Keratinocyte (primary cell): ENCODE data around the gene RABEP1.

Experiments used
- EZH2 ChIP-seq: IDR thresholded peaks from one replicate; pipeline ENCODE4 v1.6.1; 2012; ENCODE audit warnings: inconsistent platforms, mild to moderate bottlenecking, low read length, moderate library complexity
- TF ChIP-seq, protein P1 (sequence below), 3 experiments: IDR thresholded peaks in 1 of 3; conservative IDR thresholded peaks in 1 of 3; optimal IDR thresholded peaks in 1 of 3; 2 replicates in 2 of 3; 3 replicates in 1 of 3; pipeline versions ENCODE3 to v1.5.1; 2011; ENCODE audit warnings: low read length in 3 of 3, mild to moderate bottlenecking in 3 of 3, moderate library complexity in 2 of 3, control low read depth in 1 of 3, inconsistent platforms in 1 of 3; ENCODE audit not compliant: insufficient read depth in 2 of 3; ENCODE audit errors: extremely low read depth in 1 of 3

DNA sequence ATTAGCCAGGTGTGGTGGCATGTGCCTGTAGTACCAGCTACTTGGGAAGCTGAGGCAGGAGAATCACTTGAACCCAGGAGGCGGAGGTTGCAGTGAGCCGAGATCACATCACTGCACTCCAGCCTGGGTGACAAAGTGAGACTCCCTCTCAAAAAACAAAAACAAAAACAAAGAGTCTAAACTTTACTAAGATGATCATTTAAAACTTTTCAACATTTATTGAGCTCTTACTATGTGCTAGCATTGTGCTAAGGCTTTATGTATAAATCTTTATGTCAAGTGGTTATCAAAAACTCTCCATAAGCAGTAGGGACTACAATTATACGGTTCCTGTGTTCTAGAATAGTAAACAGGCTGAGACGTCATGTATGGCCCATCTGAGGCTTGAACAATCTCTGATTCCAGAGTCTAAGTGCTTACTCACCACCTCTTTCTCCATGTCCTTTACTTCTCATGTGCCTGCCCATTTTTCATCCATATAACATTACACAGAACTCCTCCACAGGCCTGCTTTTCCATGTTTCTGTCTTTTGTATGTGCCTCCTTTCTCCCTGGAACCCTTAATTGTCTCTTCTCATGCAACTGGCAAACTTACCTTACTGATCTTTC lies 70.7 kb downstream of the RABEP1 start:
- TF ChIP-seq, protein P1, sequence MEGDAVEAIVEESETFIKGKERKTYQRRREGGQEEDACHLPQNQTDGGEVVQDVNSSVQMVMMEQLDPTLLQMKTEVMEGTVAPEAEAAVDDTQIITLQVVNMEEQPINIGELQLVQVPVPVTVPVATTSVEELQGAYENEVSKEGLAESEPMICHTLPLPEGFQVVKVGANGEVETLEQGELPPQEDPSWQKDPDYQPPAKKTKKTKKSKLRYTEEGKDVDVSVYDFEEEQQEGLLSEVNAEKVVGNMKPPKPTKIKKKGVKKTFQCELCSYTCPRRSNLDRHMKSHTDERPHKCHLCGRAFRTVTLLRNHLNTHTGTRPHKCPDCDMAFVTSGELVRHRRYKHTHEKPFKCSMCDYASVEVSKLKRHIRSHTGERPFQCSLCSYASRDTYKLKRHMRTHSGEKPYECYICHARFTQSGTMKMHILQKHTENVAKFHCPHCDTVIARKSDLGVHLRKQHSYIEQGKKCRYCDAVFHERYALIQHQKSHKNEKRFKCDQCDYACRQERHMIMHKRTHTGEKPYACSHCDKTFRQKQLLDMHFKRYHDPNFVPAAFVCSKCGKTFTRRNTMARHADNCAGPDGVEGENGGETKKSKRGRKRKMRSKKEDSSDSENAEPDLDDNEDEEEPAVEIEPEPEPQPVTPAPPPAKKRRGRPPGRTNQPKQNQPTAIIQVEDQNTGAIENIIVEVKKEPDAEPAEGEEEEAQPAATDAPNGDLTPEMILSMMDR (optimal IDR thresholded peaks at IDR 0.05 in 1 of 3, IDR thresholded peaks at IDR 0.05 in 1 of 3, conservative IDR thresholded peaks at IDR 0.05 in 1 of 3; ENCODE audit: extremely low read depth in 1 of 3, insufficient read depth in 2 of 3, low read length in 3 of 3) = no peak
- TF ChIP-seq EZH2 = no peak
